Aorta (tissue), 5 donors: ENCODE data around the gene SACM1L. TPM values are rescaled to one million over a fixed set of nuclear protein-coding genes. Genes with fewer than 3 reads are reported as not detected.

Experiments used
- ATAC-seq: fragments of 200-7000 bp; cut with Tn5 transposase; one replicate; pipeline ENCODE4 v1.9.1; 2022; ENCODE audit warnings: moderate library complexity; ENCODE audit not compliant: low FRiP score
- DNase-seq, 2 donors: peaks; one replicate each; pipeline ENCODE4 v3.0.0-alpha.2; 2020
- H3K27ac ChIP-seq, 2 donors: one replicate each; pipeline ENCODE4 v1.5.1; 2013; ENCODE audit warnings: low read length in 2 of 2, mild to moderate bottlenecking in 2 of 2, moderate library complexity in 2 of 2, control low read depth in 1 of 2, inconsistent platforms in 1 of 2, low read depth in 1 of 2
- H3K27me3 ChIP-seq, 2 donors: one replicate each; pipeline ENCODE4 v1.6.1; 2013; ENCODE audit warnings: control low read depth in 1 of 2, low read length in 1 of 2, mild to moderate bottlenecking in 1 of 2, moderate library complexity in 1 of 2; ENCODE audit not compliant: insufficient read depth in 2 of 2, control insufficient read depth in 1 of 2
- H3K36me3 ChIP-seq, 2 donors: one replicate each; pipeline ENCODE4 v1.6.1; 2013; ENCODE audit warnings: control low read depth in 1 of 2, low read length in 1 of 2, mild to moderate bottlenecking in 1 of 2; ENCODE audit not compliant: insufficient read depth in 2 of 2, control insufficient read depth in 1 of 2
- H3K4me1 ChIP-seq, 2 donors: one replicate each; pipeline ENCODE4 v1.6.1; 2013; ENCODE audit warnings: low read length in 2 of 2, control low read depth in 1 of 2, mild to moderate bottlenecking in 1 of 2, moderate library complexity in 1 of 2; ENCODE audit not compliant: insufficient read depth in 2 of 2, control insufficient read depth in 1 of 2
- H3K4me3 ChIP-seq, 2 donors: one replicate each; pipeline ENCODE4 v1.5.1; 2013; ENCODE audit warnings: low read length in 2 of 2, control low read depth in 1 of 2, mild to moderate bottlenecking in 1 of 2
- H3K9me3 ChIP-seq: one replicate; pipeline ENCODE4 v1.6.1; 2013; ENCODE audit warnings: mild to moderate bottlenecking, low read length; ENCODE audit not compliant: control insufficient read depth
- WGBS, 2 donors: extraction: QIAGEN DNeasy Blood & Tissue Kit; methylation state at CpG; one replicate each; pipeline ENCODE4 v1.1.7; 2013; 5-methylcytosine and 5-hydroxymethylcytosine counted together
- intact Hi-C, 2 donors: fragments of 100-400 bp; cut with DNase I; formaldehyde crosslinking; loops; one replicate each; pipeline versions ENCODE4 v1.14.2 to v1.15.0; 2022
- long read RNA-seq, 2 donors: library from polyadenylated mRNA; unstranded; transcript quantifications; one replicate each; pipeline ENCODE4 v2.0.0, GENCODE V29; 2020 to 2021
- polyA plus RNA-seq, 2 donors: library from polyadenylated mRNA; stranded (reverse); fragments of 200-250 nt; gene quantifications; one replicate each; pipeline ENCODE4 v1.2.3, GENCODE V29; 2013
- total RNA-seq, 2 donors: library from RNA; stranded (reverse); fragmentation: NEBNext Ultra II Directional; extraction: Animal tissue kit (Norgen Biotek cat#: 25700); gene quantifications; one replicate each; pipeline ENCODE4 v1.2.1, GENCODE V29; 2021
- donor health status: healthy with polysubstance abuse.
- donor health status: Bipolar disorder and iron deficiency.
- donor health status: DM: no; HTN: no; CAD: no.
- donor health status: DM: no; HTN: no; CAD: no.
- donor health status: DM: yes; HTN: yes; CAD: no.

SACM1L gene, protein sequence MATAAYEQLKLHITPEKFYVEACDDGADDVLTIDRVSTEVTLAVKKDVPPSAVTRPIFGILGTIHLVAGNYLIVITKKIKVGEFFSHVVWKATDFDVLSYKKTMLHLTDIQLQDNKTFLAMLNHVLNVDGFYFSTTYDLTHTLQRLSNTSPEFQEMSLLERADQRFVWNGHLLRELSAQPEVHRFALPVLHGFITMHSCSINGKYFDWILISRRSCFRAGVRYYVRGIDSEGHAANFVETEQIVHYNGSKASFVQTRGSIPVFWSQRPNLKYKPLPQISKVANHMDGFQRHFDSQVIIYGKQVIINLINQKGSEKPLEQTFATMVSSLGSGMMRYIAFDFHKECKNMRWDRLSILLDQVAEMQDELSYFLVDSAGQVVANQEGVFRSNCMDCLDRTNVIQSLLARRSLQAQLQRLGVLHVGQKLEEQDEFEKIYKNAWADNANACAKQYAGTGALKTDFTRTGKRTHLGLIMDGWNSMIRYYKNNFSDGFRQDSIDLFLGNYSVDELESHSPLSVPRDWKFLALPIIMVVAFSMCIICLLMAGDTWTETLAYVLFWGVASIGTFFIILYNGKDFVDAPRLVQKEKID
- total RNA-seq, result 10 to 100 TPM; 44.5 to 52.3 TPM
- polyA plus RNA-seq, result 10 to 100 TPM; 16.4 to 25.9 TPM
- long read RNA-seq, donor 1, partial matches to known transcripts, result 0 of 5 reads
- long read RNA-seq, donor 1, other reads (novel, unspliced or antisense), result 0 of 5 reads
- long read RNA-seq, donor 2, transcript SACM1L-201 (20 exons, 3,723 nt), result major isoform, 18 of 26 reads
- long read RNA-seq, donor 2, partial matches to known transcripts, result 4 of 26 reads
- long read RNA-seq, donor 2, other reads (novel, unspliced or antisense), result 4 of 26 reads

DNA sequence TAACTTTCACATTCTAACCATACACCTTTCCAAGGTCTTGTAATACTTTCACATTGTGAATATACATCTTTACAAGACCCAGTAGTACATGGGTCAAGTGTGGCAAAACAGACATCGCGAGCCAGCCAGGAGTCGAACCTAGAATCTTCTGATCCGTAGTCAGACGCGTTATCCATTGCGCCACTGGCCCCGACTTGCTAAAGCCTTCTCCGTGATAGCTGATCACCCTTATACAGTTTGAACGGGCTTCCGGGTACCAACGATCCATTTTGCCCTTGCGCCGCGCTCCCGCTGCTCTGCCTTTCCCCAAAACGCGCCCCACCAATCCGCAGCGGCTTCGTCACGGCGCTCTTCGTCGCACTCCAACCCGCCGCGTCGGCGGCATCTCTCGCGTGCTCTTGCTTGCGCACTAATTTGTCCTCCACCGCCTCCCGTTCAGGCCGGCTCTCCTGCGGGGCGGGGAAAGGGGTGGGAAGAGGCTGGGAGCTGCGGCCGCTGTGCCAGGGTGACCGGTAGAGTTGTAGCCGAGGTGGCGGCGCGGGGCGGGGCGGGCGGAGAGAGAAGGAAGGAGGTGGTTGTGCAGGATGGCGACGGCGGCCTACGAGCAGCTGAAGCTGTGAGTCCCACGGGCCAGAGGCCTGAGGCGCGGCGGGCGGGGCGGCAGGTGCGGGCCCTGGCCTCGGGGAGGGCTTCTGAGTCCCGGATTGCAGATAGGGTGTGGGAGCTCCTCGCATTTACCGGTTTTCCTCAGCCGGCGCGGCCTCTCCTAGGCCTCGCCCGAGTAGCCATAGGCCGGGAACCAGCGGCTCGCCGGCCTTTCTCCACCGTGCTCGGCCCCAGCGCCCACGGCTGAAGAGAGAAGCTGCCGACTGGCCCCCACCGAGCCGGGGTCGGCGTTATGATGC is at the start of gene SACM1L:
SACM1L (plus strand) TSS at position 515 of the 905 bp plus-strand sequence; CDS start at position 585, 70 bp downstream.
- Histone ChIP-seq H3K9me3 (no peaks in the 10 kb centered on the region), H3K27ac (peak within 1 kb of the TSS; percentile 31 to 73), H3K4me1 (peaks cover 0 to 4% of the 10 kb centered on the region in 2 donors), H3K36me3 (peaks cover 0 to 2% of the 10 kb centered on the region in 2 donors), H3K4me3 (peak within 1 kb of the TSS; percentile 87 to 93), H3K27me3 (no peaks in the 10 kb centered on the region)
- WGBS, 2 donors, result 0 to 1% methylated on average over 78 to 81 of the region's 81 CpGs
- ATAC-seq (peak; percentile 98), DNase-seq (peak; percentile 99)
- intact Hi-C loops, result no loop called here

DNA sequence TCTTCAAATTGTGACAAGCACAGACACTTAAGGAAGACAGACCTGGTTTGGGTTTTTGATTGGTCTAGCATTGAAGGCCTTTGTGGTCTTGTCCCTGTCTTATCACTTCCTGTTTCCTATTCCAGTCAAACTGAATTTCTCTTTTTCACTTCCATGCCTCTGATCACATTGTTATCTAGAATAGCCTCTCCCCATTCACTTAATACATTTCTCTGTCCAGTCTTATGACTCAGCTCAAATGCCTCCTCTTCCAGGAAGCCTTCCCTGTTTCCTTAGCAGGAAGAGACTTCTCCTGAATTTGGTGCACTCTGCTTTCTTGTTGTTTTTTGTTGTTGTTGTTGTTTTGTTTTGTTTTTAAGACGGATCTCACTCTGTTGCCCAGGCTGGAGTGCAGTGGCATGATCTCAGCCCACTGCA is 49.1 kb upstream of the SACM1L start:
- ATAC-seq (no peak), DNase-seq (no peak)
- WGBS, 2 donors, result 86 to 93% methylated on average over 1 of the region's 1 CpG
- intact Hi-C loops, result no loop called here
- Histone ChIP-seq H3K4me1 (peaks cover 0 to 5% of the 10 kb centered on the region in 2 donors), H3K9me3 (no peaks in the 10 kb centered on the region), H3K4me3 (no peak overlapping the region), H3K36me3 (peaks cover 0 to 2% of the 10 kb centered on the region in 2 donors), H3K27me3 (no peaks in the 10 kb centered on the region), H3K27ac (no peak overlapping the region)

DNA sequence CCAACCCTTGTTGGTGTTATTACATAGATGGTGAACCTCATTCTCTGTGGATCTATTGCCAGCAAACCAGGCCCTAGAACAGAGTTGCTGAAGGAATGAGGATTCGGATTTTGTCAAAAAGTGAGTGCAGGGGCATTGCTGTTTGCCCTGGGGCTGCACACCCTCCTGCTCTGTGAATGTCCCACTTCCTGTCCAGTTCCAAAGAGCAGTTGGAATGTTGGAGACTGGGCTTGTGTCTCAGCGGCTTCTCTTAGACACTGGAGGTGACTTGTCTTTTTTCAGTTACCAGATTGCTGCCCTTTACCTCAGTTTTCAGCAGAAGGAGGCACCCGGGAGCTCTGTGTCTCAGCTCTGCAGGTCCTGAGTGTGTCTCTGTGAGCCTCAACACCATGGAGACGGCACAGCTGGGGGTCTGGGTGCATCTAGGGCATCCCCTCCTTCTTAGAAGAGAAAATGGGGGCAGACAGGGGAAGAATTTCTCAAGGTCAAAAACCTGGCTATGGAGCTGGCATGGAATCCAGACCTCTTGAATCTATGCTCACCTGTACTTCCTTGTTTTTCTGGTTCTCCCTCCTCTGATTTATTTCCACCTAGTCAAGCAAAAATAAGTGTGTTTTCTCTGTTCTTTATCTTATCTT is 48.4 kb upstream of the SACM1L start:
- no peaks in the 10 kb centered on the region for H3K9me3 ChIP-seq
- H3K36me3 ChIP-seq, result peaks cover 0 to 2% of the 10 kb centered on the region in 2 donors
- no peak for ATAC-seq
- no peak for DNase-seq
- H3K27me3 ChIP-seq, result no peaks in the 10 kb centered on the region
- H3K4me1 ChIP-seq, result peaks cover 0 to 7% of the 10 kb centered on the region in 2 donors
- intact Hi-C loops, result no loop called here
- no peak overlapping the region for H3K27ac ChIP-seq
- no peak overlapping the region for H3K4me3 ChIP-seq
- 87 to 93% methylated on average over 4 of the region's 4 CpGs for WGBS, 2 donors

DNA sequence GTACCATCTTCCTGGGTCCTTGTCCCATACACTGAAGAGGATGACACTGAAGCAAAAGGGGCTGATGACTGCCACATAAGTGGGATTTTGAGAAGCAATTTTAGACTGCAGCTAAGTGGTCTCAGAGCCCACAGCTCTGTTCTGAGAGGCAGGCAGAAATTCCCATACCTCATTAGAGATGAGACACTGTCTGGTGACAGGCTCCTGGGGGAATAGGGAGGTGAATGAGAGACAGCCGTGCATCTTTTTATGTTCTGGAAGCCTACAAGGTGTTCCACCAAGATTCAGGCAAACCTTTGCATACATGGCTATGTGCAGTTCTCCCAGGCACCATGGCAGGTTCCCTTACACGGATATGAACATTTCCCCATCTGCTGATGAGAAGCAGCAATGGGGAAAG is 47.4 kb upstream of the SACM1L start:
- Histone ChIP-seq H3K9me3 (no peaks in the 10 kb centered on the region), H3K36me3 (peaks cover 0 to 2% of the 10 kb centered on the region in 2 donors), H3K4me3 (no peak overlapping the region), H3K4me1 (peaks cover 0 to 7% of the 10 kb centered on the region in 2 donors), H3K27me3 (no peaks in the 10 kb centered on the region), H3K27ac (no peak overlapping the region)
- intact Hi-C loops, result no loop called here
- DNase-seq (no peak), ATAC-seq (no peak)
- 88 to 91% methylated on average over 2 of the region's 2 CpGs for WGBS, 2 donors

DNA sequence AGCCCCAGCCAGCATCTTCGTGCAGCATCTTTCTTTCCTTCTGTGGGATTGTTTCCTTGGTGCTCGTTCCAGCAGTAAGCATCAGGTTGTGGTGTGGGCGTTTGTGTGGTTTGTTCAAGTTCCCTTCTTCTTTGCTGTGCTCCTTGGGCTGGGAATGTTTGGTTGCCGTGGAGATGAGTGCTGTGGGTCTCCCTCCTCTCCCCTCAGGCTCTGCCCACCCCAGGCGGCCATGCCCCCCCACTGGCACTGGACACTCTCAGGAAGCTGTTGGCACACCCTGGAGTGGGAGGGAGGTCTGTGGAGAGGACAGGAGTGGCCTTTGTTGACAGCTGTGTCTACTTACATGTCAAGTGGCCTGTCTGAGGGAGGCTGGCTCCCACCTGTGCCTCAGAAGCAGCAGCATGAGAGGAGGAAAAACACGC is 46.5 kb upstream of the SACM1L start:
- H3K4me3 ChIP-seq, result no peak overlapping the region
- peak in 1 of 2 donors; percentile 64 for DNase-seq
- H3K4me1 ChIP-seq, result peaks cover 0 to 7% of the 10 kb centered on the region in 2 donors
- H3K27me3 ChIP-seq, result no peaks in the 10 kb centered on the region
- H3K9me3 ChIP-seq, result no peaks in the 10 kb centered on the region
- H3K27ac ChIP-seq, result peak overlapping the region; percentile 58 to 61
- peaks cover 0 to under 1% of the 10 kb centered on the region in 2 donors for H3K36me3 ChIP-seq
- WGBS, 2 donors, result 41 to 51% methylated on average over 6 of the region's 6 CpGs
- ATAC-seq, result no peak
- intact Hi-C loops, result no loop called here

DNA sequence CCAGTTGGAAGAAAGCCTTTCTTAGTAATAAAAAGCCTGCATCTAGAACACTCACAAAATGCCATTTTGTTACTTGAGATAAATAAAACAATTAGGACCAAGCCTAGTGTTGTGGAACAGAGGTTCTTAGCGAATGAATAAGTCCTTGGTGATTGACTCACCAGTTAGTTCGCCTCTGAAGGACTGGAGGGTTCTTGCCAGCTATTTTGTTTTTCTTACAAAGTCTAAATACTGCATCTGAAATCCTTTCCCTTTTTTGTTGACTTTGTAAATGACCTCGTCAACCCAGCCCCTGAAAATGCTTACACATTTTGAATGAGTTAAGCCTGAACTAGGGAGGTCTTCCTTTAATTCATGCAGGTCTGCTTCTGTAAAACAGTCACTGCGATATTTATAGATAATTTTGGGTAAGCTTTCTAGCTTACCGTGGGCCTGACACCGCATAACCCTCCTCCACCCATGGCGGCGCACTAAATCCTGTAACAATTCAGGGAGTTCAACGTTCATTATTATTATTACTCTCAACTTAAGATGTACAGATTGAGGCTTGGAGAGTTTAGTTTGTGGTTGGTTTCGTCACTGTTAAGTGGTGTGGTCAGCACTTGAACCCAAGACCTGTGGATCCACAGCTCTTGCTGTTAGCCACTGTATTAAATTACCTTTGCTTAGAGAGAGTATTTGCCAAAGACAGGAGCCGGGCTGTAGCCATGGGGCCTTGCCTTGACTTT is 45.0 kb upstream of the SACM1L start:
- Histone ChIP-seq H3K27me3 (no peaks in the 10 kb centered on the region), H3K9me3 (no peaks in the 10 kb centered on the region), H3K36me3 (no peaks in the 10 kb centered on the region), H3K4me3 (no peak overlapping the region), H3K27ac (peak overlapping the region; percentile 31 to 95), H3K4me1 (peaks cover 0 to 7% of the 10 kb centered on the region in 2 donors)
- 37% methylated on average over 11 of the region's 11 CpGs for WGBS, 2 donors
- ATAC-seq (no peak), DNase-seq (no peak)
- intact Hi-C loops, result no loop called here

DNA sequence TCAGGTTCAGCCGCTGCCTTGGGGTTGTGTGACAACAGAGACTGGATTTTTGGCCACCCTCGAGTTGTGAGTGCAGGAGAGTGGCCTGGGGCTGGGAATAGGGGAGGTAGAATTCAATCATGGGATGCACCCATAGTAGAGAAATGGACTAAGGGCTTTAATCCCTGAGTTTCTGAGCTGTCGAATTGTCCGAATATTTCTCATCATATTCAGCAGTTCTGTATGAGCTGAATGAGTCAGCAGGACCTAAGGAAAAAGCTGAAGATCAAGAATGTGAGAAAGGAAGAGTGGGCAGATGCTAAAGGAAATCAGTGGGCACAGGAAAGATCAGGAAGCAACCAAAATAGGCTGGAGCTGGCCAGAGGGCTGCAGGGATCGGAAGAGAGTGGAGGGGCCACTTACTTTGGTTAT is 44.4 kb upstream of the SACM1L start:
- peaks cover 0 to 7% of the 10 kb centered on the region in 2 donors for H3K4me1 ChIP-seq
- H3K36me3 ChIP-seq, result no peaks in the 10 kb centered on the region
- H3K27ac ChIP-seq, result peak overlapping the region; percentile 31 to 95
- intact Hi-C loops, result loop anchor here in 1 of 2 donors (5.0 kb wide), 1 partner anchor 37 kb away; no protein-coding TSS in a partner anchor
- WGBS, 2 donors, result 26 to 27% methylated on average over 5 of the region's 5 CpGs
- H3K4me3 ChIP-seq, result no peak overlapping the region
- no peaks in the 10 kb centered on the region for H3K9me3 ChIP-seq
- ATAC-seq (peak; percentile 20), DNase-seq (no peak)
- no peaks in the 10 kb centered on the region for H3K27me3 ChIP-seq
